Measurements from ENCODE around the gene EZH2. TPM values are rescaled to one million over a fixed set of nuclear protein-coding genes. Genes with fewer than 3 reads are reported as not detected.

Gene EZH2
- total RNA-seq, 1 donor from 2014 or later: 13.8 TPM

DNA sequence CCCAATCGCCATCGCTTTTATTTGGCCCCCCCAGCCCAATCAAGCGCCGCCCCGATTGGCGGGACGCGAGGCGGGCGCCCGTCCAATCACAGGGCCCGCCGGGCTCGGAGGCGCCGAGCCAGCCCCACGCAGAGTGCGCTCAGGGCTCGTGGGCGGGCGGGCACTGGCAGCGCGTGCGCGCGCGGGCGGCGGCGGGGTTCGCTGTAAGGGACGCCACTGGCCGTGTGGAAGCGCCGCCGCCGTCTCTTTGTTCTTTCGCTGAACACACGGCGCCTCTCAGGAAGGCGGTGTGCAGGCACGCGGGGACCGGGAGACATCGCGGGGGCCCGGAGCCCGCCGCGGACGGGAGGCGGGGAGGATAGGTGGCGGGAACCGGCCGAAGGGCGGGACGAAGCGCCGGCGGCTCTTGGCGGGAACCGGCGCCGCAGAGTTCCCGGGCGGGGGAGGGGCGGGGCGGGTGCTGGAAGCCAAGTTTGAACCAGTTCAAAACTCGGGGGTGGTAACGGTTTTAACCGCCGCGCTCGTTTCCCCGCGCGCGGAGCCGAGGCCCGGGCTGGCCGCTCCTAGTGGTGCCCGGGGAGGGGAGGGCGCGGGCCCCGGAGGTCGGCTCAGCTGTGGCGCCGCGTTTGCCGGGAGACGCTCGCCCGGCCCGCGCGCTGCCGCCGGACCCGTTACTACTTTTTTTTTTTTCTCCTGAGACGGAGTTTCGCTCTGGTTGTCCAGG, 370 bp upstream of the EZH2 start:
- Histone ChIP-seq H3K9me3 (ENCODE audit: insufficient read depth, low read depth, low read length) (no peaks in the 10 kb centered on the region), H3K4me3 (ENCODE audit: insufficient read depth, low read depth, low read length) (peak overlapping the region; percentile 71), H3K9ac (ENCODE audit: low read length) (peak overlapping the region; percentile 79), H3K4me2 (ENCODE audit: low read length) (peak overlapping the region; percentile 84), H3K27ac (ENCODE audit: low read depth, low read length) (peak overlapping the region; percentile 88), H3K36me3 (ENCODE audit: insufficient read depth, low read length) (no peaks in the 10 kb centered on the region), H4K20me1 (ENCODE audit: insufficient read depth, low read length) (no peaks in the 10 kb centered on the region), H3K4me1 (ENCODE audit: insufficient read depth, low read length) (no peaks in the 10 kb centered on the region), H3K79me2 (ENCODE audit: insufficient read depth, low read length) (peaks cover 43% of the 10 kb centered on the region), H3K27me3 (ENCODE audit: insufficient read depth, low read length) (no peaks in the 10 kb centered on the region), H2AFZ (ENCODE audit: low read depth, low read length) (peak overlapping the region; percentile 86)
- FAIRE-seq: no peak
- H3K27ac Mint-ChIP-seq (ENCODE audit: unreplicated experiment): no peak overlapping the region
- no peaks in the 10 kb centered on the region for H3K36me3 Mint-ChIP-seq (ENCODE audit: low read depth, unreplicated experiment)
- peaks cover 2% of the 10 kb centered on the region for H3K9me3 Mint-ChIP-seq (ENCODE audit: unreplicated experiment)
- TF ChIP-seq, protein P1, sequence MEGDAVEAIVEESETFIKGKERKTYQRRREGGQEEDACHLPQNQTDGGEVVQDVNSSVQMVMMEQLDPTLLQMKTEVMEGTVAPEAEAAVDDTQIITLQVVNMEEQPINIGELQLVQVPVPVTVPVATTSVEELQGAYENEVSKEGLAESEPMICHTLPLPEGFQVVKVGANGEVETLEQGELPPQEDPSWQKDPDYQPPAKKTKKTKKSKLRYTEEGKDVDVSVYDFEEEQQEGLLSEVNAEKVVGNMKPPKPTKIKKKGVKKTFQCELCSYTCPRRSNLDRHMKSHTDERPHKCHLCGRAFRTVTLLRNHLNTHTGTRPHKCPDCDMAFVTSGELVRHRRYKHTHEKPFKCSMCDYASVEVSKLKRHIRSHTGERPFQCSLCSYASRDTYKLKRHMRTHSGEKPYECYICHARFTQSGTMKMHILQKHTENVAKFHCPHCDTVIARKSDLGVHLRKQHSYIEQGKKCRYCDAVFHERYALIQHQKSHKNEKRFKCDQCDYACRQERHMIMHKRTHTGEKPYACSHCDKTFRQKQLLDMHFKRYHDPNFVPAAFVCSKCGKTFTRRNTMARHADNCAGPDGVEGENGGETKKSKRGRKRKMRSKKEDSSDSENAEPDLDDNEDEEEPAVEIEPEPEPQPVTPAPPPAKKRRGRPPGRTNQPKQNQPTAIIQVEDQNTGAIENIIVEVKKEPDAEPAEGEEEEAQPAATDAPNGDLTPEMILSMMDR (IDR thresholded peaks at IDR 0.05; ENCODE audit: insufficient read depth, low read depth, low read length): no peak
- no peak for TF ChIP-seq EZH2 (IDR thresholded peaks at IDR 0.05; ENCODE audit: insufficient read depth, low read length)
- no peaks in the 10 kb centered on the region for H3K4me1 Mint-ChIP-seq (ENCODE audit: low read depth, unreplicated experiment)
- DNase-seq (ENCODE audit: low read depth): peak; percentile 68
- no peaks in the 10 kb centered on the region for H3K27me3 Mint-ChIP-seq (ENCODE audit: low read depth, unreplicated experiment)
- peak overlapping the region; percentile 86 for H3K4me3 Mint-ChIP-seq (ENCODE audit: unreplicated experiment)

DNA sequence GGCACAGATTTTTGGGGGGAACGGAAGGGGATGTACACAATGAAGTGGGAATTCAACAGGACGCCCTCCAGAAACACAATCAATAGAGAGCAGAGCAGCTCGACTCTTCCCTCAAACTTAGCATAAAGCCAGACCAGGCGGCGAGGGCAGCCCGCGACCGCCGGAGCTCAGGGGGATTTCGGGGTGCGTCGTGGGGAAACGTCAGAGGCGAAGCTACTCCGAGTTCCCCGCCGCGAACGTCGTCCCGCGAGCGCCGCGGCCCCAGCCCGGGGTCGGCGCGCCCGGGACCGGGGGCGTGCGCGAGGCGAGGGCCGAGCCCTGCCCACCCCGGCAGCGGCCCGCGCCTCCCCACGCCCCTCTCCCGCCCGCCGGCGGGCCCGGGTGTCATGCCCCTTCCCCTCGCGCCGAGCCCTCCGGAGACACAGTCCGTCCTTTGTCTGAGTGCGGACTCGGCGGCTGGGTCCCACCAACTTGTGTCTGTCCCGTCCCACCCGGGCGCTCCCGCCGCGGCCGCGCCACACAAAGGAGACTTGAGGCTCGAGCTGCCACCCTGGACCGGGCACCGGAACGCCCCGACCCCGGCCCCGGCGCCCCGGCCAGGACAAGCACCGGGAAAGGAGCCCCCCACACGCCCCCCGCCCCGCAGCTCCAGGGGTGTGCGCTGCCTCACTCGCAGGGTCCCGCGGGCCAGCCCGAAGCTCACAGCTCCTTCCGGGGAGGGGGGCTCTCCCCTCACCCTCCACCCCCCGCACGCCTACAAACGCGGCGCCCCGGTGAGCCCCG, 634 bp downstream of the EZH2 start:
- Mint-ChIP-seq H3K9me3 (ENCODE audit: unreplicated experiment) (peaks cover 2% of the 10 kb centered on the region), H3K27me3 (ENCODE audit: low read depth, unreplicated experiment) (no peaks in the 10 kb centered on the region), H3K4me3 (ENCODE audit: unreplicated experiment) (peak overlapping the region; percentile 95), H3K36me3 (ENCODE audit: low read depth, unreplicated experiment) (no peaks in the 10 kb centered on the region), H3K4me1 (ENCODE audit: low read depth, unreplicated experiment) (no peaks in the 10 kb centered on the region), H3K27ac (ENCODE audit: unreplicated experiment) (peak overlapping the region; percentile 85)
- TF ChIP-seq, protein P1 (IDR thresholded peaks at IDR 0.05; ENCODE audit: insufficient read depth, low read depth, low read length): no peak
- no peak for TF ChIP-seq EZH2 (IDR thresholded peaks at IDR 0.05; ENCODE audit: insufficient read depth, low read length)
- no peak for FAIRE-seq
- peak overlapping the region; percentile 84 for H3K4me2 ChIP-seq (ENCODE audit: low read length)
- H3K27me3 ChIP-seq (ENCODE audit: insufficient read depth, low read length): no peaks in the 10 kb centered on the region
- peak overlapping the region; percentile 68 for H2AFZ ChIP-seq (ENCODE audit: low read depth, low read length)
- peak overlapping the region; percentile 71 for H3K4me3 ChIP-seq (ENCODE audit: insufficient read depth, low read depth, low read length)
- no peaks in the 10 kb centered on the region for H3K36me3 ChIP-seq (ENCODE audit: insufficient read depth, low read length)
- no peaks in the 10 kb centered on the region for H3K4me1 ChIP-seq (ENCODE audit: insufficient read depth, low read length)
- no peaks in the 10 kb centered on the region for H3K9me3 ChIP-seq (ENCODE audit: insufficient read depth, low read depth, low read length)
- H3K27ac ChIP-seq (ENCODE audit: low read depth, low read length): peak overlapping the region; percentile 37
- peaks cover 53% of the 10 kb centered on the region for H3K79me2 ChIP-seq (ENCODE audit: insufficient read depth, low read length)
- H3K9ac ChIP-seq (ENCODE audit: low read length): peak overlapping the region; percentile 79
- DNase-seq (ENCODE audit: low read depth): no peak
- no peaks in the 10 kb centered on the region for H4K20me1 ChIP-seq (ENCODE audit: insufficient read depth, low read length)

Data from astrocyte (in vitro differentiated cells and primary cell).